ENCODE results near the gene DBP.

DBP gene

GRCh38 chr19:48598996-48599700, 38.0 kb downstream of the DBP start:
- TF ChIP-seq, protein P1, sequence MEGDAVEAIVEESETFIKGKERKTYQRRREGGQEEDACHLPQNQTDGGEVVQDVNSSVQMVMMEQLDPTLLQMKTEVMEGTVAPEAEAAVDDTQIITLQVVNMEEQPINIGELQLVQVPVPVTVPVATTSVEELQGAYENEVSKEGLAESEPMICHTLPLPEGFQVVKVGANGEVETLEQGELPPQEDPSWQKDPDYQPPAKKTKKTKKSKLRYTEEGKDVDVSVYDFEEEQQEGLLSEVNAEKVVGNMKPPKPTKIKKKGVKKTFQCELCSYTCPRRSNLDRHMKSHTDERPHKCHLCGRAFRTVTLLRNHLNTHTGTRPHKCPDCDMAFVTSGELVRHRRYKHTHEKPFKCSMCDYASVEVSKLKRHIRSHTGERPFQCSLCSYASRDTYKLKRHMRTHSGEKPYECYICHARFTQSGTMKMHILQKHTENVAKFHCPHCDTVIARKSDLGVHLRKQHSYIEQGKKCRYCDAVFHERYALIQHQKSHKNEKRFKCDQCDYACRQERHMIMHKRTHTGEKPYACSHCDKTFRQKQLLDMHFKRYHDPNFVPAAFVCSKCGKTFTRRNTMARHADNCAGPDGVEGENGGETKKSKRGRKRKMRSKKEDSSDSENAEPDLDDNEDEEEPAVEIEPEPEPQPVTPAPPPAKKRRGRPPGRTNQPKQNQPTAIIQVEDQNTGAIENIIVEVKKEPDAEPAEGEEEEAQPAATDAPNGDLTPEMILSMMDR (IDR thresholded peaks at IDR 0.05; ENCODE audit: low read depth, low read length), result no peak
- DNase-seq (ENCODE audit: low read depth, low spot score), result no peak
- in situ Hi-C loops (cut with HindIII; ENCODE audit: low sequenced_read_pairs), result no loop called here
- H3K4me3 ChIP-seq (ENCODE audit: low read depth, low read length), result no peak overlapping the region

GRCh38 chr19:48596679-48597465, 40.3 kb downstream of the DBP start:
- H3K4me3 ChIP-seq (ENCODE audit: low read depth, low read length), result no peak overlapping the region
- in situ Hi-C loops (cut with HindIII; ENCODE audit: low sequenced_read_pairs), result no loop called here
- DNase-seq (ENCODE audit: low read depth, low spot score), result no peak
- TF ChIP-seq, protein P1 (IDR thresholded peaks at IDR 0.05; ENCODE audit: low read depth, low read length), result no peak

GRCh38 chr19:48596237-48596636, 40.9 kb downstream of the DBP start:
- H3K4me3 ChIP-seq (ENCODE audit: low read depth, low read length), result no peak overlapping the region
- in situ Hi-C loops (cut with HindIII; ENCODE audit: low sequenced_read_pairs), result no loop called here
- no peak for DNase-seq (ENCODE audit: low read depth, low spot score)
- TF ChIP-seq, protein P1 (IDR thresholded peaks at IDR 0.05; ENCODE audit: low read depth, low read length), result no peak

GRCh38 chr19:48595833-48596232, 41.3 kb downstream of the DBP start:
- in situ Hi-C loops (cut with HindIII; ENCODE audit: low sequenced_read_pairs), result no loop called here
- TF ChIP-seq, protein P1 (IDR thresholded peaks at IDR 0.05; ENCODE audit: low read depth, low read length), result no peak
- H3K4me3 ChIP-seq (ENCODE audit: low read depth, low read length), result no peak overlapping the region
- DNase-seq (ENCODE audit: low read depth, low spot score), result no peak

- TF ChIP-seq, protein P1 (IDR thresholded peaks at IDR 0.05; ENCODE audit: low read depth, low read length), result no peak
- DNase-seq (ENCODE audit: low read depth, low spot score), result no peak
- H3K4me3 ChIP-seq (ENCODE audit: low read depth, low read length), result no peak overlapping the region
- in situ Hi-C loops (cut with HindIII; ENCODE audit: low sequenced_read_pairs), result no loop called here
Measured at GRCh38 chr19:48595171-48595570, 42.0 kb downstream of the DBP start.

- in situ Hi-C loops (cut with HindIII; ENCODE audit: low sequenced_read_pairs), result no loop called here
- no peak overlapping the region for H3K4me3 ChIP-seq (ENCODE audit: low read depth, low read length)
- TF ChIP-seq, protein P1 (IDR thresholded peaks at IDR 0.05; ENCODE audit: low read depth, low read length), result no peak
- DNase-seq (ENCODE audit: low read depth, low spot score), result no peak
Measured at GRCh38 chr19:48591021-48591420, 46.2 kb downstream of the DBP start.

All from astrocyte of the spinal cord (primary cell).